GM06990 (cell line): Measurements from ENCODE around the gene STOX2.

ENCODE experiments used
- DNase-seq: peaks from one replicate; pipeline ENCODE4 v3.0.0-alpha.2; 2011; ENCODE audit not compliant: insufficient read length; ENCODE audit errors: extremely low read depth
- H3K27me3 ChIP-seq: replicated peaks from 2 replicates; pipeline ENCODE4 v1.6.0; 2011; ENCODE audit warnings: low read length; ENCODE audit not compliant: control insufficient read depth, insufficient read depth
- H3K36me3 ChIP-seq: 2 replicates; pipeline ENCODE4 v1.5.1; 2011; ENCODE audit warnings: low read length; ENCODE audit not compliant: control insufficient read depth, insufficient read depth
- H3K4me3 ChIP-seq: replicated peaks from 2 replicates; pipeline ENCODE4 v1.5.1; 2011; ENCODE audit warnings: low read depth, mild to moderate bottlenecking, control low read depth, low read length
- CTCF ChIP-seq: IDR thresholded peaks from 2 replicates; pipeline ENCODE4 v1.5.1; 2011; ENCODE audit warnings: low read length, control low read depth, mild to moderate bottlenecking, inconsistent platforms; ENCODE audit not compliant: insufficient read depth, poor library complexity, severe bottlenecking

Gene STOX2

GRCh38 chr4:183989931-183990330, 84.8 kb downstream of the STOX2 start:
- no peak for DNase-seq
- no peak for TF ChIP-seq CTCF
- H3K27me3 ChIP-seq, result no peaks in the 10 kb centered on the region
- no peak overlapping the region for H3K4me3 ChIP-seq
- H3K36me3 ChIP-seq, result no peaks in the 10 kb centered on the region

DNA sequence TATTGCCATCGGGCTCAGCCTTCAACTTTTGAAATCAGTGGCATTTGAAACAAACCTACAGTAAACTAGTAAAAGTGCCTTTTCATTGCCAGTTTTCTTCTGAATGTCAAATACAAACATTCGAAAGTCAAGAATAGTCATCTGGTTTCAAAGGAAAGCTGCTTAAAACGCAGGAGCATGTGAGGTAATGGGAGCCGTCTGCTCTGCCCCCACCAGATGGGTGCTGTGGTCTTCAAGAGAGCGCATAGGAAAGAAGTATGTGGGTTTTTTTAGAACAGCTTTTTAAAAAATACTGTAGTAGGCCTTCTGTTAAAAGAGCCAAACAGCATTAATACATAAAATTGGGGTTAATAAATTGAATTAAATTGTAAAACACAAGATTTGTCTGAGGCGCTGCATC, 88.6 kb downstream of the STOX2 start:
- TF ChIP-seq CTCF, result no peak
- Histone ChIP-seq H3K36me3 (no peaks in the 10 kb centered on the region), H3K4me3 (no peak overlapping the region), H3K27me3 (no peaks in the 10 kb centered on the region)
- no peak for DNase-seq

DNA sequence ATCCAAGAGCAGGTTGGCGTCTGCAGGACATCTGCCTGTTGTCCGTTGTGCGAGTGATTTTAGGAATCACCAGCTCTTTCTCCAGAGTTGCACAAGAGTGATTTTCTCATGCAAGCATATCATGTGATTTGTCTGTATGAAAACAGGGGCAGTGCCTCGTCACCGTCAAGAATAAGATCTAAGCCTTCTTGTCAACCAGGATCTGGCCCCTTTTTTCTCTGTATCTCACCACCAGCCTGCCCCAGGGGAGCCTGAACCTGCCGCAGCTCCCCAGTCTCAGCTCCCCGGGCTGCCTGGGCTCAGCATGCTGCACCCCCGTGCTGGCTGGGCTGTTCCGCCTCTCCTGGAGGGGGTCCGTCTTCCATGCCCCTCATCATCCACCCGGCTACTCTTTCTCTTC, 90.5 kb downstream of the STOX2 start:
- H3K4me3 ChIP-seq, result no peak overlapping the region
- H3K36me3 ChIP-seq, result no peaks in the 10 kb centered on the region
- no peaks in the 10 kb centered on the region for H3K27me3 ChIP-seq
- no peak for TF ChIP-seq CTCF
- DNase-seq, result no peak

DNA sequence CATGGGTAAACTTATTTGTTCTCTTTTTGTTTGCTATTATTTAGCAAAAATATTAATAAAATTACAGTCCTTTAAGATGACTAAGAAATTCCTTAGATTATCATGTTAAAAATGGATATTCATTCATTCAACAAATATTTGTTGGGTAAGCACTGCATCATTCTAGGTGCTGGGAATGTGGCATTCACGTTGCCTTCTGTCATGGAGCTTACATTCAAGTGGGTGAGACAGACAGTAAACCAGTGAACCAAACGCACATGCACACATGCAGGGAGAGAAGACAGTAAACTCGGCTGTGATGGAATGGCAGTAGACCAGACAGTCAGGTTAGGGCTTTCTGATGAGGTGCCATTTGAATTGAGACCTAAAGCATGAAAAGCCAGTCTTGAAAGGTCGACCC, 91.8 kb downstream of the STOX2 start:
- Histone ChIP-seq H3K27me3 (no peaks in the 10 kb centered on the region; the same call in 1 of the 2 replicates), H3K4me3 (no peak overlapping the region), H3K36me3 (no peaks in the 10 kb centered on the region)
- no peak for TF ChIP-seq CTCF
- DNase-seq, result no peak

GRCh38 chr4:183999435-183999834, 94.3 kb downstream of the STOX2 start:
- Histone ChIP-seq H3K27me3 (no peaks in the 10 kb centered on the region; the same call in 1 of the 2 replicates), H3K36me3 (no peaks in the 10 kb centered on the region)

More at GRCh38 chr4:183999435-183999834, 94.3 kb downstream of the STOX2 start:
- no peak overlapping the region for H3K4me3 ChIP-seq
- TF ChIP-seq CTCF, result no peak
- DNase-seq, result no peak
